ENCODE data around the gene RNASE1.

Gene RNASE1

GRCh38 chr14:20807304-20808161 lies 4.9 kb upstream of the RNASE1 start:
- DNase-seq, result no peak

DNA sequence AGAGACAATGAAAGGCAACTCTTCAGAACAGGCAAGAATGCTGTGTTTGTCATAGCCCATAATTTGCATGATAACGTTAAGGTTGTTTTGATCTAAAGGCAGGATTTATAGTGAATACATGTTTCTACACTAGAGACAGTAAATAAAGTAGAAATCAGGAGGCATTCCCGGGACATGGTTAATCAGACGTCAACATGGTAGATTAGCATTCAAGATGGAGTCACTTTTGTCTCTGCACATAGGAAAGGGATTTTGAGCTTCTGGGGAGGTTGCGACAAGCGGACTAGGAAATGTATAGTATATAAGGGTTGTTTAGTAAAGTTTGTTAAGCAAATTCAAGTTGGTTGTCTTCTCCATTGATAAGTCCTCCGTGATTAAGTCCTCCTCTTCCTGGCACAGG lies 2.8 kb upstream of the RNASE1 start:
- no peak for DNase-seq

- DNase-seq, result no peak
Measured at GRCh38 chr14:20803223-20803622, 579 bp upstream of the RNASE1 start.

GRCh38 chr14:20801726-20802125 lies 918 bp downstream of the RNASE1 start:
- no peak for DNase-seq

DNA sequence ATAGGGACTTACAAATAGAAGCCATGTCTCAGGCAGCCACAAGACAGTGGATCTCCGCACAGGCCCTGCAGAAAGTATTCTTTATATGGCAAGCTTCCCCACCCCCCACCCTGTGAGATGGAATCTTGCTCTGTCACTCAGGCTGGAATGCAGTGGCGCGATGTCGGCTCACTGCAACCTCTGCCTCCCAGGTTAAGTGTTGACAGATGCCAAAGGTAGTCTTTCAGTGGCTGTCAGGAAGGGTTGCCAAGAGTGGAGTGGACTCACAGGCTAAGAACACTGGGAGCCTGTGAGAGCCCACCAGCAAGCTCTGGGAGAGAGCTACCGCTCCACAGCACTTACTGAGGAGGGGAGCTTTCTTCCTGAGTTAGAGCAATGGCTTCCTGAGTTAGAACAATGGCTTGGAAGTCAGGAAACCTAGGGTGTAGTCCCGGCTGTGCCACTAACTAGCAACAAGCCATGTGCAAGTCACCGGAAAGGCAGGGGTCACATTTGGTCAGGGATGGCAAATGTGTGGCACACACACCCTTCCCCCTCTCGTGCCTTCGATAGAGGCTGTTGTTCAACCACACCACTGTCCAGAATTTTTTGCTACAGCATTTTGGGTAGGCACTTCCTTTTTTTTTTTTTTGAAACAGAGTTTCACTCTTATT lies 2.6 kb downstream of the RNASE1 start:
- peak; percentile 93 for DNase-seq

- DNase-seq, result no peak
Measured at GRCh38 chr14:20799456-20799891, 3.2 kb downstream of the RNASE1 start.

DNA sequence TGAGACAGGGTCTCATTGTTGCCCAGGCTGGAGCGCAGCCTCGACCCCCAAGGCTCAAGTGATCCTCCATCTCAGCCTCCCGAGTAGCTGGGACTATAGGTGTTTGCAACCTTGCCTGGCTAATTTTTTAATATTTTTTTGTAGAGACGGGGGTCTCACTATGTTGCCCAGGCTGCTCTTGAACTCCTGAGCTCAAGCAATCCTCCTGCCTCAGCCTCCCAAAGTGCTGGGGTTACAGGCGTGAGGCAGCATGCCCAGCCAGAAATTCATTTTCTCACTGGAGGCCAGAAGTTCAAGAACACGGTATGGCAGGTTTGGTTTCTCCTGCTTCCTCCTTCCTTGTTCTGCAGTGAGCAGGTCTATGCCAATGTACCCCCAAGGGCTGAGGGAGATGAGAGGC lies 3.7 kb downstream of the RNASE1 start:
- DNase-seq, result no peak

DNA sequence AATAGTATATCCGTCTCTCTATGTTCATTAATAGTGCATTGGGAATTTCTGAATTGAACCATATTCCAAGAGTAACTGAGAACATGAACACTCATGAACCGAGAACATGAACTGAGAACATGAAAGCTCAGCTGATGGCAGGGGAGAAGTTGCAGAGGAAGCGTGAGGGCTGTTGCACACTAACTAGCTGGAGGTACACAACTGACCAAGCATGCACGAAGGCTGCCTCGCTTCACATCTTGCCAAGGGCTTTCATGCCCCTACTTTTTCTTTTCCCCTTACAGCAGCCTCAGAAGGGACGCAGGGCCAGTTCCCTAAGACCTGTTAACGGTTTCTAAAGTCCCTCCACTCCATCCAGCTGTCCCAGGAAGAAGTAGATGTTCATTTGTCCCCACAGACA lies 4.3 kb downstream of the RNASE1 start:
- DNase-seq, result no peak

- no peak for DNase-seq
Measured at GRCh38 chr14:20797164-20797563, 5.5 kb downstream of the RNASE1 start.

DNA sequence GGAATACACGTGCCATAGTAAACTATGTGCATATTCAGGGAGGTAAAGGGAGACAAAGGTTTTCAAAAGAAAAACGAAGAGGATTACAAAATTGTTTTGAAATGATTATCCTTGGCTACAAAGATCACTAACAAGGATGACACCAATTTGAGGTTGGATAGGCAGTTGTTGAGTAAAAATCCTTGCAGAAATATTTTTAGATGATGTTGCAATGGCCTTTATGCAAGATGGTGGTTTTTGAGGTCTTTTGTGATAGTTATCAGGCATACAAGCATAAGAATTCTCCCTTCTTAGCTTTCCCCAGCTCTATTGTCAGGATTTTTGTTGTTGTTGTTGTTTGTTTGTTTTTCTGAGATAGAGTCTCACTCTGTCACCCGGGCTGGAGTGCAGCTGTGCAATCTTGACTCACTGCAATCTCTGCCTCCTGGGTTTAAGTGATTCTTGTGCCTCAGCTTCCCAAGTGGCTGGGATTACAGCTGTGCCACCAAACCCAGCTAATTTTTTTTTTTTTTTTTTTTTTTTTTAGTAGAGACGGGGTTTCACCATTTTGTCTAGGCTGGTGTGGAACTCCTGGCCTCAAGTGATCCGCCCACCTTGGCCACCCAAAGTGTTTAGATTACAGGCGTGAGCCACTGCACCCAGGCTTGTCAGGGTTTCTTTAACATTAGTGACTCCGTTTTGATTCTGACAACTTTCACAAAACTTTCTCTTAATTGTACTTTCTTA lies 7.8 kb downstream of the RNASE1 start:
- no peak for DNase-seq

- DNase-seq, result no peak
Measured at GRCh38 chr14:20792556-20792955, 10.1 kb downstream of the RNASE1 start.

GRCh38 chr14:20791597-20791996 lies 11.0 kb downstream of the RNASE1 start:
- no peak for DNase-seq

GRCh38 chr14:20791187-20791586 lies 11.5 kb downstream of the RNASE1 start:
- no peak for DNase-seq

DNA sequence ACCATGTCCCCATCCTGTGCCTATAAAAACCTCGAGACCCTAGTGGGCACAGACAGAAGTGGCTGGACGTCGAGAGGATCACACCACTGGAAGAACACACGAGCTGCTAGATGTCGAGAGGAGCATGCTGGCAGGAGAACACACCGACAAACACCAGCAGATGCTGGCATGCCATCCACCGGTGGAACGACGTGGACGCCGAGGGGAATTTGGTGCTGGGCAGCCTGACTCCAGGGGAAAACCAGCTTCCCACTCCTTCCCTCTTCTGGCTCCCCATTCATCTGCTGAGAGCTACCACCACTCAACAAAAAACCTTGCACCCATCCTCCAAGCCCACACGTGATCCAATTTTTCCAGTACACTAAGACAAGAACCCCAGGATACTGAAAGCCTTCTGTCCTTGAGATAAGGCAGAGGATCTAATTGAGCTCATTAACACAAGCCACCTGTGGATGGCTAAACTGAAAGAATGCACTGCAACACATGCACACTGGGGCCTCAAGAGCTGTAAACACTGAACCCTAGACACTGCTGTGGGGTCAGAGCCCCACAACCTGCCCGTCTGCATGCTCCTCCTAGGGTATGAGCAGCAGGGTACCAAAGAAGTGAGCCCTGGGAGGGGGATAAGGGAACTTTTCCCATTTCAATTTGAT lies 12.1 kb downstream of the RNASE1 start:
- no peak for DNase-seq

- no peak for DNase-seq
Measured at GRCh38 chr14:20789230-20789813, 13.3 kb downstream of the RNASE1 start.

- no peak for DNase-seq
Measured at GRCh38 chr14:20787025-20787424, 15.6 kb downstream of the RNASE1 start.

GRCh38 chr14:20782280-20782890 lies 20.3 kb downstream of the RNASE1 start:
- peak; percentile 66 for DNase-seq

DNA sequence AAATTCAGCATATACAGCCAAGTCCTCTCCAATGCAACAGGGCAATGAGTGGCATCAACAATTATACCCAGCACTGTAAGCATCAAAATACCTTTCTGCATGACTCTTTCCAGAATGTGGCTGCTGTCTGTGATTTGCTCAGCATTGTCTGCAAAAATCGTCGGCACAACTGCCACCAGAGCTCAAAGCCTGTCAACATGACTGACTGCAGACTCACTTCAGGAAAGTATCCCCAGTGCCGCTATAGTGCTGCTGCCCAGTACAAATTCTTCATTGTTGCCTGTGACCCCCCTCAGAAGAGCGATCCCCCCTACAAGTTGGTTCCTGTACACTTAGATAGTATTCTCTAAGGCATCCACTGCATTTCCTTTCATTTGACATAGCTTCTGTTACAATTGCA lies 20.8 kb downstream of the RNASE1 start:
- DNase-seq, result peak; percentile 89

DNA sequence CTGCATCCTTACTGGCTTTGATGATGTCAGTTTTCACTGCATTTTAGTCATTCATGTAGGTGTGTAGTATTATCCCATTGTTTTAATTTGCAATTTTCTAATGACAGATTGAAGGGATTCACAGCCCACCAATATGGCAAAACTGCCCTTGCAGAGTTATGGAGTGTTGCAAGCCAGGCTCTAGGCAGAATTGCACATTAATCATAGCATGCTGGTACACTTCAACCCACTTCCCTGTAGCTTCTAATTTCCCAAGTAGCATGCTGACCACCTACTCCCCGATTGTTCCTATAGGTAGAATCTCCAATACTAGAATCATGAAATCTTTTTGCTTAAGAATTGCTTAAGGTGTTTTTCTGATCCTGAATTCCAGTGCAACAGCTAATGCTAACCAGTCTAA lies 26.7 kb downstream of the RNASE1 start:
- DNase-seq, result no peak

- DNase-seq, result no peak
Measured at GRCh38 chr14:20775043-20775442, 27.6 kb downstream of the RNASE1 start.

- no peak for DNase-seq
Measured at GRCh38 chr14:20774258-20774824, 28.3 kb downstream of the RNASE1 start.

DNA sequence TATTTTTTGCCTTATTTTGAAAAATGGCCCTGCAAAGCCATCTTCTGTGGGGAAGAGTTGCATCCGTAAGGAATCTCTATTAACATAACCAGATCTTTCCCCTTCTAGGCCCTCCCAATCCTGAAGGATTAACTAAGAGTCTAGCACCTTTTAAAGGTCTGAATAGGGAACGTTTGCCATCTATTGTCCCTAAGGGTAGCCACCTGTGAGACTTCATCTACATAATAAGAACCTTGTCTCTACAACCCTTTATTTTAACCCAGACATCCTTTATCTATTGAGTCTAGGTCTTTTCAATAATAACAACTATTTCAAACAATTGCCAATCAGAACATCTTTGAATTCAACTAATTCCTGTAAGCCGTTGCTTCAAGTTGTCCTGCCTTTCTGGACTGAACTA lies 30.0 kb downstream of the RNASE1 start:
- no peak for DNase-seq
